T-helper 1 cell (primary cell): ENCODE results near the gene XPO4.
"Not testable (repeated sequence)": the region's sequence is repeated elsewhere in the genome, so short reads cannot be mapped to it uniquely, and the experiment has no call there.

Experiments
- DNase-seq, 5 donors: peaks; one replicate each; pipeline ENCODE4 v3.0.0-alpha.2; 2012 to 2020

XPO4 gene

GRCh38 chr13:20890540-20890939 lies 12.0 kb downstream of the XPO4 start:
- DNase-seq, result not testable (repeated sequence)

GRCh38 chr13:20882206-20882605 lies 20.3 kb downstream of the XPO4 start:
- DNase-seq, result no peak

GRCh38 chr13:20877902-20878301 lies 24.6 kb downstream of the XPO4 start:
- DNase-seq, result no peak

- not testable (repeated sequence) for DNase-seq
Measured at GRCh38 chr13:20876802-20877201, 25.7 kb downstream of the XPO4 start.

- not testable (repeated sequence) for DNase-seq
Measured at GRCh38 chr13:20874439-20874838, 28.1 kb downstream of the XPO4 start.

GRCh38 chr13:20873348-20873747 lies 29.2 kb downstream of the XPO4 start:
- DNase-seq, result no peak

GRCh38 chr13:20870829-20871228 lies 31.7 kb downstream of the XPO4 start:
- DNase-seq, result no peak

GRCh38 chr13:20869540-20869939 lies 33.0 kb downstream of the XPO4 start:
- DNase-seq, result no peak

- DNase-seq, result no peak
Measured at GRCh38 chr13:20867408-20867807, 35.1 kb downstream of the XPO4 start.

GRCh38 chr13:20861666-20862065 lies 40.9 kb downstream of the XPO4 start:
- DNase-seq, result not testable (repeated sequence)

- no peak for DNase-seq
Measured at GRCh38 chr13:20860844-20861243, 41.7 kb downstream of the XPO4 start.

GRCh38 chr13:20856650-20857049 lies 45.9 kb downstream of the XPO4 start:
- no peak for DNase-seq

GRCh38 chr13:20851844-20852402 lies 50.6 kb downstream of the XPO4 start:
- no peak for DNase-seq

GRCh38 chr13:20848944-20849343 lies 53.6 kb downstream of the XPO4 start:
- DNase-seq, result no peak

- no peak for DNase-seq
Measured at GRCh38 chr13:20848203-20848602, 54.3 kb downstream of the XPO4 start.

- DNase-seq, result no peak
Measured at GRCh38 chr13:20847296-20847695, 55.2 kb downstream of the XPO4 start.

GRCh38 chr13:20843166-20843565 lies 59.4 kb downstream of the XPO4 start:
- DNase-seq, result no peak

- DNase-seq, result no peak
Measured at GRCh38 chr13:20840568-20840967, 62.0 kb downstream of the XPO4 start.

- no peak for DNase-seq
Measured at GRCh38 chr13:20833900-20834679, 68.5 kb downstream of the XPO4 start.

GRCh38 chr13:20832861-20833260 lies 69.7 kb downstream of the XPO4 start:
- no peak for DNase-seq

- no peak for DNase-seq
Measured at GRCh38 chr13:20831933-20832332, 70.6 kb downstream of the XPO4 start.

GRCh38 chr13:20831254-20831653 lies 71.3 kb downstream of the XPO4 start:
- DNase-seq, result no peak

- DNase-seq, result peak in 2 of 5 donors; percentile 39 to 63
Measured at GRCh38 chr13:20828539-20829364, 73.8 kb downstream of the XPO4 start.
